ENCODE results near the gene AP3B2. TPM values are rescaled to one million over a fixed set of nuclear protein-coding genes. Genes with fewer than 3 reads are reported as not detected.

The AP3B2 gene
- total and polyA plus RNA-seq, 2 donors (not counting 3 experiments of a cell fraction or from before 2014, with no cell fraction given): not detected

DNA sequence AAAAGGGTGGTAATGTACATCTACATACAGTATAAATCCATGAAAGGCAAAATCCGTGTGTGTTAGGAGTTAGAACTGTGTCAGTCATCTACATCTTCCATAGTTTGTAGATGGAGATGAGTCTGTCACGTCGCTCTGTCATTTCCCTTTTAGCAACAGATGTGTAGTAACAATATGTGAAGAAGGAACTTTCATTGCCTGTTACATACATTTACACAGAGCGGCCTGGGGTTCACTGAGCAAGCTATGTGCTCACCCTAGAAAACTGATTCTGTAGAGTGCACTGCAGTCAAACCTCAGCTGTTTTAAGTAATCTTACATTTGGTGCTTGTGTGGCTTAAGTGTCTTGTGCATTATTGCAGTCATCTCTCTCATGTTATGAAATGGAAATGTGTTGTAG lies 41.6 kb upstream of the AP3B2 start:
- ChIA-PET CTCF (interaction anchor here (1.5 kb wide), 1 partner anchor 211 kb away, joined by 9 read pairs; the partner anchor contains the start of gene RPS17), POLR2A (interaction anchor here (0.6 kb wide), 1 partner anchor 20 kb away, joined by 6 read pairs; no protein-coding TSS in a partner anchor)
- Histone ChIP-seq H3K9ac (replicated peaks; ENCODE audit: extremely low read depth, insufficient read depth, low read length) (peak overlapping the region; percentile 72), H3K4me1 (ENCODE audit: control insufficient read depth, extremely low read depth, insufficient read depth, low read length) (peaks cover 15% of the 10 kb centered on the region), H3K27ac (ENCODE audit: insufficient read depth, low read depth, low read length) (no peak overlapping the region), H3K4me3 (replicated peaks in 1 of 3; ENCODE audit: insufficient read depth in 1 of 3, low read depth in 1 of 3, low read length in 3 of 3) (peak overlapping the region; percentile 61 to 85 (median 80)), H3K36me3 (ENCODE audit: control insufficient read depth in 2 of 2, extremely low read depth in 1 of 2, insufficient read depth in 2 of 2, low read length in 2 of 2) (peaks cover 1 to 8% of the 10 kb centered on the region in 2 experiments), H3K9me1 (replicated peaks; ENCODE audit: control insufficient read depth, extremely low read depth, insufficient read depth, low read length) (no peaks in the 10 kb centered on the region), H3K4me2 (ENCODE audit: insufficient read depth, low read length) (peak overlapping the region; percentile 68), H3K9me3 (replicated peaks; ENCODE audit: control insufficient read depth, insufficient read depth, low read length) (no peaks in the 10 kb centered on the region), H3K79me2 (ENCODE audit: control insufficient read depth, insufficient read depth, low read length) (peaks cover 52% of the 10 kb centered on the region), H3K27me3 (ENCODE audit: control insufficient read depth in 2 of 2, insufficient read depth in 2 of 2, low read length in 2 of 2) (no peaks in the 10 kb centered on the region), H4K20me1 (replicated peaks; ENCODE audit: control insufficient read depth, extremely low read depth, insufficient read depth, low read length) (peaks cover 2% of the 10 kb centered on the region), H2AFZ (ENCODE audit: low read depth, low read length) (no peak overlapping the region)
- DNase-seq (ENCODE audit: low read depth, low spot score) (no peak), FAIRE-seq (no peak)
- no TSS peak for BruUV-seq (replicated peaks)
- no peak for TF ChIP-seq GATA2 (IDR thresholded peaks at IDR 0.05; ENCODE audit: insufficient read depth, insufficient read length, low read depth, low read length)
- TF ChIP-seq, protein P1, sequence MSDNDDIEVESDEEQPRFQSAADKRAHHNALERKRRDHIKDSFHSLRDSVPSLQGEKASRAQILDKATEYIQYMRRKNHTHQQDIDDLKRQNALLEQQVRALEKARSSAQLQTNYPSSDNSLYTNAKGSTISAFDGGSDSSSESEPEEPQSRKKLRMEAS (IDR thresholded peaks at IDR 0.05; ENCODE audit: insufficient read depth, insufficient read length): no peak
- TF ChIP-seq POLR2A (IDR thresholded peaks at IDR 0.05; ENCODE audit: low read depth, low read length): no peak
- no peak for TF ChIP-seq EZH2 (IDR thresholded peaks at IDR 0.05; ENCODE audit: borderline replicate concordance, low read depth, low read length, severe bottlenecking)
- intact Hi-C loops (cut with micrococcal nuclease): loop anchor here (5.0 kb wide), 3 partner anchors 209 to 456 kb away; partner anchors contain the start of genes HDGFL3, RAMAC and RPS17
- dilution Hi-C loops (cut with MboI; ENCODE audit: extremely low pct_ligation_motif_present, low sequenced_read_pairs): no loop called here

- intact Hi-C loops (cut with micrococcal nuclease): loop anchor here (1.0 to 5.0 kb wide), 5 partner anchors 42 to 456 kb away; partner anchors contain the start of genes AP3B2, HDGFL3, RAMAC and RPS17
- dilution Hi-C loops (cut with MboI; ENCODE audit: extremely low pct_ligation_motif_present, low sequenced_read_pairs): no loop called here
- TSS peak; percentile 61 for BruUV-seq (replicated peaks)
- DNase-seq (ENCODE audit: low read depth, low spot score): no peak
- H3K9me1 ChIP-seq (replicated peaks; ENCODE audit: control insufficient read depth, extremely low read depth, insufficient read depth, low read length): no peaks in the 10 kb centered on the region
- H3K4me2 ChIP-seq (ENCODE audit: insufficient read depth, low read length): peak overlapping the region; percentile 68
- H3K79me2 ChIP-seq (ENCODE audit: control insufficient read depth, insufficient read depth, low read length): peaks cover 47% of the 10 kb centered on the region
- peak overlapping the region; percentile 61 to 85 (median 80) for H3K4me3 ChIP-seq (replicated peaks in 1 of 3; ENCODE audit: insufficient read depth in 1 of 3, low read depth in 1 of 3, low read length in 3 of 3)
- ChIA-PET POLR2A (interaction anchor here (0.6 to 1.0 kb wide), 3 partner anchors 20 to 211 kb away, joined by 3 to 6 read pairs (median 3); partner anchors contain the start of genes RPS17 and WHAMM), CTCF (interaction anchor here (1.0 to 2.3 kb wide), 5 partner anchors 9 to 210 kb away, joined by 3 to 9 read pairs (median 3); partner anchors contain the start of gene RPS17)
- TF ChIP-seq JUN (IDR thresholded peaks at IDR 0.05; ENCODE audit: borderline replicate concordance, insufficient read depth, insufficient read length, low read depth) (no peak), CTCF (IDR thresholded peaks at IDR 0.05; ENCODE audit: extremely low read depth in 1 of 2, insufficient read depth in 1 of 2, low read depth in 1 of 2, low read length in 2 of 2) (no peak), POLR2AphosphoS5 (IDR thresholded peaks at IDR 0.05; ENCODE audit: insufficient read depth, low read depth, low read length) (no peak), POLR2A (IDR thresholded peaks at IDR 0.05; ENCODE audit: low read depth, low read length) (no peak), GATA2 (IDR thresholded peaks at IDR 0.05; ENCODE audit: insufficient read depth, insufficient read length, low read depth, low read length) (no peak), FOS (IDR thresholded peaks at IDR 0.05; ENCODE audit: borderline replicate concordance, insufficient read depth, low read length) (no peak), EZH2 (IDR thresholded peaks at IDR 0.05; ENCODE audit: borderline replicate concordance, low read depth, low read length, severe bottlenecking) (no peak), MYC (IDR thresholded peaks at IDR 0.05; ENCODE audit: low read depth, low read length) (no peak)
- TF ChIP-seq, protein P1 (IDR thresholded peaks at IDR 0.05; ENCODE audit: insufficient read depth, insufficient read length): no peak
- peak overlapping the region; percentile 48 for H3K27ac ChIP-seq (ENCODE audit: insufficient read depth, low read depth, low read length)
- H3K27me3 ChIP-seq (ENCODE audit: control insufficient read depth in 2 of 2, insufficient read depth in 2 of 2, low read length in 2 of 2): no peaks in the 10 kb centered on the region
- H2AFZ ChIP-seq (ENCODE audit: low read depth, low read length): peak overlapping the region; percentile 49
- peak; percentile 33 for FAIRE-seq
- no peaks in the 10 kb centered on the region for H3K9me3 ChIP-seq (replicated peaks; ENCODE audit: control insufficient read depth, insufficient read depth, low read length)
- H4K20me1 ChIP-seq (replicated peaks; ENCODE audit: control insufficient read depth, extremely low read depth, insufficient read depth, low read length): no peaks in the 10 kb centered on the region
- H3K9ac ChIP-seq (replicated peaks; ENCODE audit: extremely low read depth, insufficient read depth, low read length): peak overlapping the region; percentile 72
- peaks cover 15% of the 10 kb centered on the region for H3K4me1 ChIP-seq (ENCODE audit: control insufficient read depth, extremely low read depth, insufficient read depth, low read length)
- peaks cover 0 to 4% of the 10 kb centered on the region in 2 experiments for H3K36me3 ChIP-seq (ENCODE audit: control insufficient read depth in 2 of 2, extremely low read depth in 1 of 2, insufficient read depth in 2 of 2, low read length in 2 of 2)
Observed at GRCh38 chr15:82750831-82751180, 41.1 kb upstream of the AP3B2 start.
